HCT116 (cell line): ENCODE results near the gene RGS6.

Experiments used
- CBX3 ChIP-seq: IDR thresholded peaks from 2 replicates; pipeline ENCODE4 v1.6.1; 2012; ENCODE audit warnings: low read depth
- ELF1 ChIP-seq: IDR thresholded peaks from 2 replicates; pipeline ENCODE4 v1.6.1; 2012; ENCODE audit warnings: low read depth, borderline replicate concordance
- EZH2 ChIP-seq: fragments of 200-600 bp; sonication (generic); IDR thresholded peaks from 2 replicates; pipeline ENCODE4 v1.6.1; 2017; ENCODE audit warnings: antibody characterized with exemption, mixed run types
- MAX ChIP-seq: IDR thresholded peaks from 2 replicates; pipeline ENCODE4 v1.6.1; 2012
- POLR2A ChIP-seq: IDR thresholded peaks from 2 replicates; pipeline ENCODE4 v1.7.0; 2011; ENCODE audit warnings: borderline replicate concordance; ENCODE audit not compliant: insufficient read depth, insufficient read length; ENCODE audit errors: extremely low read depth
- RAD21 ChIP-seq: IDR thresholded peaks from 2 replicates; pipeline ENCODE4 v1.6.1; 2012; ENCODE audit warnings: low read depth, mild to moderate bottlenecking
- YY1 ChIP-seq: IDR thresholded peaks from 2 replicates; pipeline ENCODE4 v1.6.1; 2011; ENCODE audit warnings: low read length, low read depth, moderate library complexity, mild to moderate bottlenecking; ENCODE audit not compliant: insufficient replicate concordance; ENCODE audit errors: extremely low read depth
- TF ChIP-seq, protein P1 (sequence below), 3 experiments: fragments of 200-600 bp in 1 of 3; sonication (generic) in 1 of 3; IDR thresholded peaks in 2 of 3; conservative IDR thresholded peaks in 1 of 3; 2 replicates each; pipeline ENCODE4 v1.5.1; 2012 to 2017; ENCODE audit warnings: low read depth in 2 of 3, low read length in 2 of 3, antibody characterized with exemption in 1 of 3, borderline replicate concordance in 1 of 3, control low read depth in 1 of 3, mild to moderate bottlenecking in 1 of 3, mixed read lengths in 1 of 3, mixed run types in 1 of 3, moderate library complexity in 1 of 3; ENCODE audit not compliant: insufficient read depth in 1 of 3
- TF ChIP-seq, protein P2 (sequence below): IDR thresholded peaks from 2 replicates; pipeline ENCODE4 v1.6.1; 2012

GRCh38 chr14:72236629-72237028, 304.4 kb downstream of the RGS6 start:
- no peak for TF ChIP-seq ELF1
- TF ChIP-seq POLR2A, result no peak
- no peak for TF ChIP-seq EZH2
- TF ChIP-seq, protein P1, sequence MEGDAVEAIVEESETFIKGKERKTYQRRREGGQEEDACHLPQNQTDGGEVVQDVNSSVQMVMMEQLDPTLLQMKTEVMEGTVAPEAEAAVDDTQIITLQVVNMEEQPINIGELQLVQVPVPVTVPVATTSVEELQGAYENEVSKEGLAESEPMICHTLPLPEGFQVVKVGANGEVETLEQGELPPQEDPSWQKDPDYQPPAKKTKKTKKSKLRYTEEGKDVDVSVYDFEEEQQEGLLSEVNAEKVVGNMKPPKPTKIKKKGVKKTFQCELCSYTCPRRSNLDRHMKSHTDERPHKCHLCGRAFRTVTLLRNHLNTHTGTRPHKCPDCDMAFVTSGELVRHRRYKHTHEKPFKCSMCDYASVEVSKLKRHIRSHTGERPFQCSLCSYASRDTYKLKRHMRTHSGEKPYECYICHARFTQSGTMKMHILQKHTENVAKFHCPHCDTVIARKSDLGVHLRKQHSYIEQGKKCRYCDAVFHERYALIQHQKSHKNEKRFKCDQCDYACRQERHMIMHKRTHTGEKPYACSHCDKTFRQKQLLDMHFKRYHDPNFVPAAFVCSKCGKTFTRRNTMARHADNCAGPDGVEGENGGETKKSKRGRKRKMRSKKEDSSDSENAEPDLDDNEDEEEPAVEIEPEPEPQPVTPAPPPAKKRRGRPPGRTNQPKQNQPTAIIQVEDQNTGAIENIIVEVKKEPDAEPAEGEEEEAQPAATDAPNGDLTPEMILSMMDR (IDR thresholded peaks at IDR 0.05 in 2 of 3, conservative IDR thresholded peaks at IDR 0.05 in 1 of 3; ENCODE audit: borderline replicate concordance in 1 of 3, insufficient read depth in 1 of 3, low read depth in 2 of 3, low read length in 2 of 3), result no peak
- TF ChIP-seq RAD21, result no peak
- TF ChIP-seq MAX, result no peak
- no peak for TF ChIP-seq CBX3
- no peak for TF ChIP-seq YY1
- TF ChIP-seq, protein P2, sequence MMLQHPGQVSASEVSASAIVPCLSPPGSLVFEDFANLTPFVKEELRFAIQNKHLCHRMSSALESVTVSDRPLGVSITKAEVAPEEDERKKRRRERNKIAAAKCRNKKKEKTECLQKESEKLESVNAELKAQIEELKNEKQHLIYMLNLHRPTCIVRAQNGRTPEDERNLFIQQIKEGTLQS, result no peak
